RPMI8226 (cell line): ENCODE data around the gene RAPGEF5.

ENCODE experiments used
- DNase-seq: peaks from one replicate; pipeline ENCODE4 v3.0.0-alpha.2; 2015

RAPGEF5 gene

GRCh38 chr7:22216309-22216708 lies 140.6 kb downstream of the RAPGEF5 start:
- no peak for DNase-seq

DNA sequence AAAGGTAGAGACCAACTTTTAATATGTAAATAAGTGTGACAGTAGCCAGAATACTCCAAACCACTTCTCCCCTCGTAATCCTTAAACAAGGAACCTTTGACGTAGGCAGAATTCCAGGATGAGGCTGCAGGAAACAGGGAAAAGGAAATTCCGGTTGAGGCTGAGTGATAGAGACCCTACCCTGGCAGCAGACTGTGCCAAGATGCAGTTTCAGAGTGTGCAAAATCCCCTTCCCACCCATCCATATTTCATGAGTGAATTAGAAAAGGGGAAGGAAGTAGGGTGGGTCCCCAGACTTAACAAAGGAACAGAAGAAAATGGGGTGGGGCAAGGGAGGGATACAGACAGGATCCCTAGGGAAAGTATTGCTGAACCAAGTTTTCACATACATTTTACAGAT lies 143.0 kb downstream of the RAPGEF5 start:
- DNase-seq = no peak

DNA sequence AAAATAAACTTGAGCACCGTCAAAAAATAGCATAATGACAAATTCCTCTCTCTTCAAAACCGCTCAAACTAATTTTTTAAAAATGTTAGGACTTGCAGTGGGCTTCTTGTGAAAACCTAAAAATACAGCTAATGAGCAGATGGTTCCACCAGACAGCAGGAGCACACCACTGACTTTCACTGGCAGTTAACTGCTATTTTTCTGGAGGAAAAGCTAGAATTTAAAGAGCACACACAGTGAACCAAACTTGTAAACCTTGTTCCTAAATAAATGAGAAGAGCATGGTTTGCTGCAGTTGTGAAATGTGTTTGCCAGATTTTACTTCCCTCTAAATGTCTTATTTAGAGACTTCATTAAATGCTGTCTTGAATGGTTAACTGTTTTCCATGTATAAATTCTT lies 143.9 kb downstream of the RAPGEF5 start:
- DNase-seq = no peak

GRCh38 chr7:22210967-22211366 lies 146.0 kb downstream of the RAPGEF5 start:
- DNase-seq = no peak

DNA sequence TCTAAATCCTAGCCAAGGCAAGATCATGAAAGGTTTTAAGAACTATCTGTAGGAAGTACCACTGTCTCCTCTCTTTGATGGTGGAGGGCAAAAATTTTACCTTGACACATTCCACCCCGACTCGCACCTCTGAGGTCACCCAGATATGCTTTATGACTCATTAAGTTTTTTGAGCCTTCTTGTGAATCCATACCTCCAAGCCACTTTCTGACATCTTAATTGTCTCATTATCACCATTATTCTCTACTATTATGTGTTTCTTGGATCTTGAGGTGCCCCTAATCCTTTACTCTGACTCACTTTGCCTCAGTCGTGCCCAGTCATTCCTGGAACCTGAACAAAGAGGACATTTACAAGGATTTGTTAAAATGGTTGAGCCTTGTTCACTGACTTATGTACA lies 146.6 kb downstream of the RAPGEF5 start:
- DNase-seq = no peak

DNA sequence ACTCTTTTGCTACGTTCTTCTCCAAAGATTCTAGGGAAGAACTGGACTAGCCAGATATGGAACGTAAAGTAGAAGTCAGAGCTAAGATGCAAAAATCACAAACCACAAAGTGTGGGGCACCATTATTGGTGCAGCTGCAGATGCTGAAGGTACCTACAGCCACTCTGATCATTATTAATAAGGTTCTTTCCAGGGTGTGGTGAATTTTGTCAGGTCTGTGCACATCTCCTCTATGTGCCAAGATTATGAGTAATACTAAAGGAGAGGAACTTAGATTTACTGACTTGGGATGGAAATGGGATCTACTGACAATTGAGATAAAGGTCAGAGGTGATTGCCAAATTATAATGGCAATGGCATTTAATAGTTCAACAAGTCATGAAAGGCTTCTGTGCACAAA lies 148.2 kb downstream of the RAPGEF5 start:
- DNase-seq = no peak

DNA sequence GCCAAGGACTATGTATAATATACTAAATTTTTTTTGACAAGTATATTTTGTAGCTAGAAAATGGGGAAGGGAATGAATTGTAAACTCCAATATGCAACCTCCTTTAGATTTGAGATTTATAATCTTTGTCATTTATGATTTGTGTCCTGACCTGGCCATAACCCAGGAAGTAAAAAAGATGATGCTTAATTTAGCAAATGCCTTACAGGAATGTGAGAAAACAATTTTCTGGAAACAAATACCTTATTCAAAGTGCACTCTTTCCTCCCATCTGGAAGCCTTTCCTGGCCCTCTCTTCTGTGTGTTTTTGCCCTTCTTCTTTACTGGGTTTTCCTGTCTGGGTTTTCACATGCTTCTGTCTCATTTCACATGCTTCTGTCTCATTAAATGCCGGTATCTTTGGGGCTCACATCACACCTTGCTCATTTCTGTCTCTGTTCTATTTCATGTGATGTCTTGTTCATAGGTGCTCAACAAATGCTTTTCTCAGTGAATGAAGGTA lies 149.2 kb downstream of the RAPGEF5 start:
- DNase-seq = no peak

- DNase-seq = no peak
Observed at GRCh38 chr7:22205631-22206030, 151.3 kb downstream of the RAPGEF5 start.

GRCh38 chr7:22204312-22204711 lies 152.6 kb downstream of the RAPGEF5 start:
- no peak for DNase-seq

GRCh38 chr7:22202141-22202540 lies 154.8 kb downstream of the RAPGEF5 start:
- DNase-seq = no peak

DNA sequence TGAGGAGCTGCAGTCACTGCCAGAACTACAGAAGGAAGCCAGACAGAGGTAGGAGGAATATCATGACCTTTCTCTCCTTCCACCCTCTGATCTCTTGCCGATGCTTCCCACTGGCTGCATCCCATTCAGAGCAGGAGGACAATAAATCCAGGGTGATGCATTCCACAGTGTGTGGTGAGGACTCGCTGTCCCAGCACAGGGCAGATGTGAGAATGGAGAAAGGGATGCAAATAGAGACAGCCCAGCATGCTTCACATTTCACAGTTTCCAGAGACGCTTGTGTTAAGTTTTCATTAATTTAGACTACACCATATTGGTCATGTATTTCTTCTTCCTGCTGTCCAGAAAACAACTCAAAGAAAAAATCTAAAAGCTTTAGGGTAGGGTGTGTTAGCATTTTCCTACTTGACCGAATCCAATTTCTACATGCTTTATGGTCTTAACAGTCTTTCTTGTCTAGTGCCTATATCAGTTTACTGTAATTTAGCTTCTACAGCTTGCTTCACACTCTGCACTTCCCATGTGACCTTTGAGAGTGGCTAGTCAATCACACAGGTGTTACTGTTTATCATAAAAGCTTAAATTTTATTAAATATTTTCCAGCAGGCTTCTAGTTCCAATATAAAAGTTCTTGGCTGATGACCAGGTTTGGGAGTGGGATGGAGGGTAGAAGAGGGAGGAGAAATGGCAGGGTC lies 155.6 kb downstream of the RAPGEF5 start:
- DNase-seq = no peak

DNA sequence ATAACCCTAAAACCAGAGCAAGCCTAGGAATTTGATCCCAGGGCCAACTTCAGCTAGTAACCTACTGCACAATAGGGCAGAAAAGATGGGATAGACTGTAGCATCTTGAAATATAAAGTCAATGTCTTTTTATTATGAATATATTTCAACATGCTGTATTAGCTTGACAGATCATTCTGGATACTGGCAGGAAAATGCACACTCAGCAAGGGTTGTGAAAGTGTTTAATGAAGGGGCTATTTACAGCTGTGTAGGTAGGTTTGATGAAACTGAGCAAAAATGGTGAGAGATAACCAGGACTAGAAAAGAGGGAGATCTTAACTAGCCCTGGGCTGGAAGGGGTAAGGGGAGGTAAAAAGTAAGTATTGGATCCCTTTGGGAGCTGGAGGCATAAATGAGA lies 156.2 kb downstream of the RAPGEF5 start:
- no peak for DNase-seq

GRCh38 chr7:22200238-22200637 lies 156.7 kb downstream of the RAPGEF5 start:
- no peak for DNase-seq

- DNase-seq = no peak
Observed at GRCh38 chr7:22197376-22197775, 159.6 kb downstream of the RAPGEF5 start.

DNA sequence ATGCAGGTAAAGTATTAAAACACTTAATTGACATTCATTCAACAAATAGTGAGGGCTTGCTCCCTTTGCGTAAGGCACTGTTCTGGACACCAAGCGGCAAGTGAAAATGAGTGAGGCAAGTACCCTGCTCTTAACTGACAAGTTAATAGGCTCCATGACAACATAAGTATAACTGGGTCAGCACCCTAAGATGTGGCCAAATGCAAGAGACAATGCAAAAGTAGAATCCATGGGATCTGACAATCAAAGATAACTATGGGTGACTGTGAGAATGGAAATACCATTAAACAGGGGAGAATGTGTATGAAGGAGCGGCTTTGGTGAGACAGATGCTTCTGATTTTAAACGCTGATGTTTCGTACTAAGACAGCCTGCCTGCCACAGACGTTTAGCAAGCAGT lies 160.5 kb downstream of the RAPGEF5 start:
- DNase-seq = no peak

- no peak for DNase-seq
Observed at GRCh38 chr7:22195397-22196172, 161.4 kb downstream of the RAPGEF5 start.

DNA sequence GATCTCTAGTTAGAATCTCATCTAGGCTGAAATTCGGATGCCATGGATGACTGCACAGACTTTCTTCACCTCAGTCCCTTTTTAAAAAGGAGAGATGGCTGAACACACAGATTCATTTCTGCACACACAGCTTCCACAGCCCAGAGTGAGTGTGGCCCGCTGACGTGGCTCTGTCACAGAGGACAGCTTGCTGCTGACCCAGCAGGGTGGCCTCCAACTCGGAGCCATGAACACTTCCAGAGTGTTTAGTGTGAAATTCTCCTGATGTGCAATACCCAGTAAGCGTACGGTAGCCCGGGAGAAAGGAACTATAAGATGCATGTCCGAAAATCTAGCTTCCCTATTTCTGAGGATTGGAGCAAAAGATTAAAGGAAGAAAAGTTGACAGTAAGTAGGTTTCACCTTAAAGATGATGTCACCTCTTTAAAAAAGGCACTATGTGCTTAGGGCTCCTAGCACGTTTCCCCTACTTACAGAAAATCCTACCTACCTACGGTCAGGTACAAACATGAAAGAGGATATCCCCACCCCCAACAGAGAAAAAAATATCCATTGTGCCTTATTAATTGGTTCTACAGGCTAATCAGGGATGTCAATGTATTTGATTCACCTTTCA lies 162.2 kb downstream of the RAPGEF5 start:
- no peak for DNase-seq

- no peak for DNase-seq
Observed at GRCh38 chr7:22193450-22193983, 163.4 kb downstream of the RAPGEF5 start.

DNA sequence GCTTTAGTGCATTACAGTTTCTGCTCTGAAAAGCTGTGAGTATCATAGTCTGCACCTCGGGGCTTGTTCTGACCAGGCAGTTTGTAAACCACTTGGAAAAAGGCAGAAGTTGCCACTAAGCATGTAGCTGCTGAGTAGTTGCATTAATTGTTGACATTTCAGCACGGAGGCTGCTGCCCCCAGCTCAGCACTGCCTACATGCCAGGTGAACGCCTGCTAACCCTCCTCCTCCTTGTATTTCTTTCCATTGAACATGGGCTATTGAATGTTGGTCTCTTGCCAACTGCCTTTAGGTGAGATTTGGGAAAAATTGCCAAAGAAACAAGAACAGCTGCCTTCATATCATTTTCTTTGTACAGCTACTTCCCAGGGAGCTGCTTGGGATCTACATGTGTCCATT lies 164.2 kb downstream of the RAPGEF5 start:
- no peak for DNase-seq

DNA sequence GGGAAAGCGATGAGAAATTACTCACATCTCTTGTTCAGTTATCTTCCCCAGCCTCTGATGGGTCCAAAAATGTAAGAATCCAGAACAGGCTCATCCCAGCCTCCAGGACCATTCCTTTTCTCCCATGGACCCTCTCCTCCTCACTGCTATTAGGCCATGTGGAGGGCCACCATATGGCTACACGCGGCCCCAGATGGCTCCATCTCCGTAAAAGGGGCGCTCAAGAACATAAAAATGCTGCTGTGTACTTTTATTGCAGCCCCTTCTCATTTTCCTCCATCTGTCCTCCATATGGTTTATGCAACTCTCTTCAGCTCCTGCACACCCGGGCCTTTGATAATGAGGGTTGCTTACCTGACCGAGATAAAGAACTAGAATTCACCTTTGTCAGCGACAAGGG lies 166.2 kb downstream of the RAPGEF5 start:
- DNase-seq = no peak

- DNase-seq = no peak
Observed at GRCh38 chr7:22189741-22190140, 167.2 kb downstream of the RAPGEF5 start.

DNA sequence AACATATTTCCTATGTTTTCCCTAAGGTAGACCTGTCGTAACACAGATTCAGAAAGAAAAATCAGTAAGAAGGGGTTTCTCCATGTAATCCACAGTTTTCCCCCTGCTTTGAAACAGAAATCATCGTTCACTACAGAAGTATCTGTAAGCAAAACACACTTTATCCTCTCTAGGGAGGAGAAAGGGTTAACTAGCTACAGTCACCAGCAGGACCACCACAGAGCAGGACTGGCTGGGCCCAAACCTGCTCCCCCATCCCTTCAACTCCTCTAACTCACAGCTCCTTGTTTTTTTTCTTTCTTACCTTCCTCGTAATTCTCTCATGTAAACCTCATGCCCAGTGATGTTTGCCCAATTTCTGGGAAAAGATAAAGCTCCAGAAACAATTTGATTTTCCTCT lies 167.7 kb downstream of the RAPGEF5 start:
- no peak for DNase-seq

GRCh38 chr7:22187691-22188348 lies 169.1 kb downstream of the RAPGEF5 start:
- DNase-seq = no peak
